Activated naive CD8-positive, alpha-beta T cell treated with anti-CD3 and anti-CD28 coated beads, Interleukin-2, amount 10 ng/mL, durations not matched to agents 7 days and 5 days (primary cell): Measurements from ENCODE around the gene LRRC19. TPM values are rescaled to one million over a fixed set of nuclear protein-coding genes. Genes with fewer than 3 reads are reported as not detected.

Source experiments
- ATAC-seq: fragments of 150-1000 bp; cut with Tn5 transposase; one replicate; pipeline ENCODE4 v1.10.0; 2021; ENCODE audit warnings: low read depth, moderate library complexity
- POLR2A ChIA-PET: fragments of 350-600 bp; sonication (Branson Sonifier 250); formaldehyde crosslinking; loops from one replicate; lab custom pipeline; 2021; ENCODE audit warnings: antibody characterized with exemption; lab: Charles Lee
- DNase-seq: peaks from one replicate; pipeline ENCODE4 v3.0.0; 2021
- H3K27ac Mint-ChIP-seq: one replicate; pipeline ENCODE4 v1.8.0; 2022; ENCODE audit warnings: mild to moderate bottlenecking, mixed read lengths
- H3K27me3 Mint-ChIP-seq: one replicate; pipeline ENCODE4 v1.8.0; 2022; ENCODE audit warnings: mild to moderate bottlenecking, moderate library complexity, mixed read lengths
- H3K36me3 Mint-ChIP-seq: one replicate; pipeline ENCODE4 v1.8.0; 2021; ENCODE audit warnings: mild to moderate bottlenecking, mixed read lengths
- H3K4me1 Mint-ChIP-seq: one replicate; pipeline ENCODE4 v1.8.0; 2021; ENCODE audit warnings: mixed read lengths
- H3K4me3 Mint-ChIP-seq: one replicate; pipeline ENCODE4 v1.8.0; 2022; ENCODE audit warnings: mild to moderate bottlenecking, moderate library complexity, mixed read lengths
- H3K9me3 Mint-ChIP-seq: one replicate; pipeline ENCODE4 v1.8.0; 2021; ENCODE audit warnings: mixed read lengths
- total RNA-seq, 2 experiments: library from RNA; stranded (reverse); gene quantifications; one replicate each; pipeline ENCODE4 v1.2.3, GENCODE V29; 2021

LRRC19 gene
- total RNA-seq, 2 experiments from 2014 or later: not detected

GRCh38 chr9:27003426-27004077, 1.9 kb downstream of the LRRC19 start:
- no peak overlapping the region for H3K27ac Mint-ChIP-seq
- H3K4me1 Mint-ChIP-seq: no peaks in the 10 kb centered on the region
- no peak overlapping the region for H3K4me3 Mint-ChIP-seq
- POLR2A ChIA-PET: no interaction called here
- H3K27me3 Mint-ChIP-seq: no peaks in the 10 kb centered on the region
- H3K9me3 Mint-ChIP-seq: peaks cover 1% of the 10 kb centered on the region
- peaks cover 1% of the 10 kb centered on the region for H3K36me3 Mint-ChIP-seq
- ATAC-seq (no peak), DNase-seq (no peak)

- Mint-ChIP-seq H3K36me3 (no peaks in the 10 kb centered on the region), H3K4me3 (no peak overlapping the region), H3K27ac (no peak overlapping the region), H3K27me3 (no peaks in the 10 kb centered on the region), H3K4me1 (no peaks in the 10 kb centered on the region), H3K9me3 (no peaks in the 10 kb centered on the region)
- DNase-seq: no peak
- ATAC-seq: no peak
- POLR2A ChIA-PET: no interaction called here
These were observed 9.7 kb downstream of the LRRC19 start for GRCh38 chr9:26995810-26996209.

DNA sequence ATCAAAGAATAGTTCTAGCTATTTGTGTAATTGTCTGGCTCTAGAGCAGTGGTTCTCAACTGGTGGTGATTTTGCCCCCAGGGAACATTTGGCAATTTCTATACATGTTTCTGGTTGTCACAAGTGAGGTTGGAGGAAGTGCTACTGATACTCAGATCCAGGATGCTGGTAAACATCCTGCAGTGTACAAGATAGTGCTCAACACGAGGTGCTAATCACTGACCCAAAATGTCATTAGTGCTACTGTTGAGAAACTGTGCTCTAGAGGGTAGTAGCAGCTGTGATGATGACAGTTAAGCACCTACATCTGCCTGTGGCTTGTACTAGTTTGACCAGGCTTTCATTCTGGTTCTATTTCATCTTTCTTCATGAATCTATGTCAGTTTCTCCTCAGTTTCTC, 22.1 kb downstream of the LRRC19 start:
- no peak for ATAC-seq
- Mint-ChIP-seq H3K27ac (no peak overlapping the region), H3K36me3 (peaks cover 5% of the 10 kb centered on the region), H3K9me3 (no peaks in the 10 kb centered on the region), H3K4me3 (no peak overlapping the region), H3K4me1 (no peaks in the 10 kb centered on the region), H3K27me3 (no peaks in the 10 kb centered on the region)
- POLR2A ChIA-PET: no interaction called here
- no peak for DNase-seq

DNA sequence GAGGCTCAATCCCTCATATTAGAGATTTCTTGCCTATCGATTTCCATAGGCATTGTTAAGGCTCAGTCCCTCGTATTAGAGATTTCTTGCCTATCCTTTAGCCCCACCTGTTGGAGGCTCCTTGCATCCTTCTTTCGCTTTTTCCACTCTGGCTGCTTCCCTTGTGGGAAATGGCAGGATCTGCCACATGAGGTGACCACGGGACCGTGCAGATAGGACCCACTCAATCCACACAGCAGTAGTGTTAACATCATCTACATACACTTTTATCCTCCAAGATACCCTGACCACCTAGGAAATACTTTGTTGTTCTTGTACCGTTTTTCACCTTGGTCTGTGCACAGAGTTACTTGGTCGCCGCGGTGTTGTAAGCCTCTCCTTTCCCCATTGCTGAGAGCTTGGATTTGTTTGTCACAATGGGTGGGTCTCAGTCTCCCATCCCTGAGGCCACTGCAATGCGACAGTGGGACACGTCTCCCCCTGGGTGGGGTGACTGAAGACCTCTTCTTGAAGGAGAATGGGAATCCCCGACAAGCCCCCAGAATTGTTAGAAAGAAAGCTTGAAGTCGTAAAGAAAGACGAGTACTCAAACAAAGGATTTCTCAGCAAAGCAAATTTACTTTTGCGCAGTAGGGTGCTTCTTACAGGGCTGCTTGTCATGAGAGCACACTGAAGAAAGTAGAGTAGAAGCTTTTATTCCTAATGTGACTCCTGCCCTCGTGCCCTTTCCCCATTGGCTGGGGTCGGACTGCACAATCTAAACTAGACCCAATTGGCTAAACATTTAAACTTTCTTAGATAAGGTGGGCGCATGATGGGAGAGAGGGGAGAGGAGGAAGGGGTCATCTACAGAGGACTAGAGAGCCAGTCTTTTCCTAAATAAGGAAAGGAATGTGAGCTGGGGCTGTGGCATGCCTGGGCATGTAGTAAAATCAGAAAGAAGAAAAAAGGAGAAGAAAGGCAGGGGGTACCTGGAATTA, 29.5 kb downstream of the LRRC19 start:
- no peak for ATAC-seq
- Mint-ChIP-seq H3K4me3 (no peak overlapping the region), H3K4me1 (no peaks in the 10 kb centered on the region), H3K36me3 (no peaks in the 10 kb centered on the region), H3K9me3 (no peaks in the 10 kb centered on the region), H3K27me3 (no peaks in the 10 kb centered on the region), H3K27ac (no peak overlapping the region)
- POLR2A ChIA-PET: no interaction called here
- no peak for DNase-seq

DNA sequence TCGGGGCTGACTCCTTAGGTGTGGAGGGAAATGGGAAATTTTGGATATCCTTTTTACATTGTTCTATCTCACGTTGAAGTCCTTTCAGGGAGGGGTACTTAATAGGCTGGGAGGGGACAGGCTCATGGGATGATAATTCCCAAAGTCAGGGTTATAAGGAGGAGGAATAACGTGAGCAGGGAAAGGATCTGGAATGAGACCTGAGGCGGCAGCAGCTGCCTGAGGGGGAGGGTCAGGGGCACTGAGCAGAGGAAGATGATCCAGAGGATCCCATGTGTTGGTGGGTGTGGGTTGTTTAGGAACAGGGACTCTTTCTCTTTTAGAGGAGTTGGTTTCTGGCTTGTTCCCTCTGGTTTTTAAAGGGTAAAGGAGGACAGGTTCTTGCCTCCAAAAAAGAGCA, 30.5 kb downstream of the LRRC19 start:
- no peak for ATAC-seq
- no peak overlapping the region for H3K4me3 Mint-ChIP-seq
- POLR2A ChIA-PET: no interaction called here
- no peak overlapping the region for H3K27ac Mint-ChIP-seq
- no peaks in the 10 kb centered on the region for H3K4me1 Mint-ChIP-seq
- no peaks in the 10 kb centered on the region for H3K9me3 Mint-ChIP-seq
- no peak for DNase-seq
- no peaks in the 10 kb centered on the region for H3K27me3 Mint-ChIP-seq
- H3K36me3 Mint-ChIP-seq: peaks cover 2% of the 10 kb centered on the region

GRCh38 chr9:26973989-26974388, 31.5 kb downstream of the LRRC19 start:
- Mint-ChIP-seq H3K36me3 (peaks cover 5% of the 10 kb centered on the region), H3K9me3 (no peaks in the 10 kb centered on the region), H3K27ac (no peak overlapping the region), H3K27me3 (no peaks in the 10 kb centered on the region), H3K4me3 (no peak overlapping the region), H3K4me1 (no peaks in the 10 kb centered on the region)
- DNase-seq: no peak
- POLR2A ChIA-PET: no interaction called here
- ATAC-seq: no peak

- no peak overlapping the region for H3K27ac Mint-ChIP-seq
- no peak for ATAC-seq
- H3K27me3 Mint-ChIP-seq: no peaks in the 10 kb centered on the region
- H3K9me3 Mint-ChIP-seq: no peaks in the 10 kb centered on the region
- H3K4me1 Mint-ChIP-seq: no peaks in the 10 kb centered on the region
- DNase-seq: no peak
- H3K36me3 Mint-ChIP-seq: peaks cover 7% of the 10 kb centered on the region
- POLR2A ChIA-PET: no interaction called here
- no peak overlapping the region for H3K4me3 Mint-ChIP-seq
These were observed 33.8 kb downstream of the LRRC19 start for GRCh38 chr9:26971721-26972120.

DNA sequence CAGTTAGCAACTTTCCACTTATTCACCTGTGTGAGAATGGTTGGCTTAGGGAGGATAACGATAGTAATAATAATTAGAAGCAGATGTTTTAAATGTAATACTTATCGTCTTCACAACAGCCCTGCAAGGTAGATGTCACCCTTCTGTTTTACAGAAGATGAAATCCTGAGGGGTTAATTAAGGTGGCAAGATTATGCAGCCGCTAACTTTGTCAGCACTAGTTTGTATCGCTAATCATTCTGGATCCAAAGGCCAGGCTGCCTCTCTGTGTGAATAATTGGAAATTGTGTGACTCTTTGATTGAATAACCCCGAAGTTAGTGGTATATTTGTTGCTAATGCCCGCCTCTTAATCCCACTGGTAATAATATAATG, 48.6 kb downstream of the LRRC19 start:
- Mint-ChIP-seq H3K36me3 (peaks cover 3% of the 10 kb centered on the region), H3K4me3 (peak overlapping the region; percentile 86), H3K4me1 (peaks cover 26% of the 10 kb centered on the region), H3K27ac (peak overlapping the region; percentile 92), H3K27me3 (no peaks in the 10 kb centered on the region), H3K9me3 (no peaks in the 10 kb centered on the region)
- POLR2A ChIA-PET: interaction anchor here (0.5 to 2.4 kb wide), 5 partner anchors 9 to 616 kb away, joined by 3 to 38 read pairs (median 7); partner anchors contain the start of genes C9orf72, CAAP1 and PLAA
- DNase-seq (no peak), ATAC-seq (no peak)

DNA sequence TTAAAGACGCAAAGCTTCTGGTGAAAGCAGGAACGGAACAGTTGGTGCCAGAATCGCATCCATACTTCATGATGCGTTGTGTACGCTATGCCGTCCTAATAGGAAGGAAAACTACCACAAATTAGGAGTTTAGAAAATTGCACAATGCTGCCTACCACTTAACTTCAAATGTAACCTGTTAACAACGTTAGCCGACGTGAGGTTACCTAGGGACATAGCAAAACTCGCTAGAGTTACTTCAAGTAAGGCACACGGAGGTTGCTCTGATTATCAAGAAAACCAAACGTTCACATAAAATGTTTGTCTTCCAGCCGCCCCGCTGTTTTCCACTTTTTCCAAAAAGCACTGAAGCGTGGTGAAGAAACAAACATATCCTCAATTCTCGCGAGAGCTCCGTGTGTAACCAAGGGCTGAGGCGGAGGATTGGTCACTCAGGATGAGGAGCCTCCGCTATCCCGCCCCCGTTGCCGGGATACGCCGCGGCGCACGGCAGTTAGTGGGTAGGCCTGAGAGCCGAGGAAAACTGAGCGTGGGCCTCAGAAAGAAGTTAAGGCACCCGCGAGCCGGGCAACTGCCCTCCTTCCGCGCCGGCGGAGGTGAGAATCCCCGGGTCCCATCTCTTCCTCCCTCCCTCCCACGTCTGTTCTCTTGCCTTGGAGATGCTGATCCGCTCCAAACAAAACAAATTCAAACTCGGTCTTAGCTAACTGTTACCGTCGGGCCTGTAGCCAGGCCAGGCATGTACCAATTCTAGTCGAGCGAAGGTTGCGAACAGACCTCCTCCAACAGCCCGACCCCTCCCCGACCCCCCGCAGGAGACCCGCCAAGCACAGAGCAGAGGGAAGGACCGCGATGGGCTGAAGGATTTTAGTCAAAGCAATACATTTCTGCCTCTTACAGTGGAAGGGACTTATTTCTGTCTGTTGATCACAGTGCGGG, 49.3 kb downstream of the LRRC19 start, which contains the start of gene IFT74:
TSS of gene IFT74 (plus strand) at position 492 of the 939 bp plus-strand sequence. CDS start 5,556 bp downstream, outside the sequence.
- H3K36me3 Mint-ChIP-seq: no peaks in the 10 kb centered on the region
- H3K4me1 Mint-ChIP-seq: peaks cover 26% of the 10 kb centered on the region
- H3K4me3 Mint-ChIP-seq: peak within 1 kb of the TSS; percentile 86
- DNase-seq (peak; percentile 89), ATAC-seq (peak; percentile 100)
- H3K27ac Mint-ChIP-seq: peak within 1 kb of the TSS; percentile 92
- POLR2A ChIA-PET: interaction anchor here (0.5 to 2.4 kb wide), 8 partner anchors 9 to 617 kb away, joined by 3 to 38 read pairs (median 6); partner anchors contain the start of genes C9orf72, CAAP1 and PLAA
- no peaks in the 10 kb centered on the region for H3K27me3 Mint-ChIP-seq
- no peaks in the 10 kb centered on the region for H3K9me3 Mint-ChIP-seq

GRCh38 chr9:26955222-26955903, 50.1 kb downstream of the LRRC19 start:
- no peak for DNase-seq
- POLR2A ChIA-PET: interaction anchor here (0.8 to 2.4 kb wide), 7 partner anchors 8 to 618 kb away, joined by 3 to 38 read pairs (median 7); partner anchors contain the start of genes C9orf72, CAAP1 and PLAA
- Mint-ChIP-seq H3K27ac (peak overlapping the region; percentile 92), H3K4me1 (peaks cover 26% of the 10 kb centered on the region), H3K9me3 (no peaks in the 10 kb centered on the region), H3K4me3 (peak overlapping the region; percentile 86), H3K27me3 (no peaks in the 10 kb centered on the region), H3K36me3 (no peaks in the 10 kb centered on the region)
- no peak for ATAC-seq

DNA sequence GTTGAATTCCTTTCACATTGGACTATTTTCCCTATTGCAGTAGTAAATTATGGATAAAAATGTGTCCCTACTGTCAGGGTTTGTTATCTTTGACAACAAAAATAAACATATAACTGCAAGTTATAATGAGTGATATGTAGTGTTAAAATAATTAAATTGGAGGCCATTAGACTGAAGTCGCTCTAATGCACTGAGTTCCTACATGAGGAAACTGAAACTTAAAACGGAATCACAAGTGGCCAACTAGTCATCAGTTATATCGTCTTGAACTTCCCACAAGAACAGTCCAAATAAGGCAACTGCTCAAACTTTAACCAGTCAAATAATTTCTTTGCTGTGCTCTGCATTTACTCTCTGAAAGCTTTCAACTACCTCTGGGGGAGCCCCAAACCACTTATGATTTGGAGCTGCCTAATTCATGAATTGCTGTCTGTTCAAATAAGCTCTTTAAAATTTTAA, 51.4 kb downstream of the LRRC19 start:
- Mint-ChIP-seq H3K27ac (peak overlapping the region; percentile 82), H3K4me3 (peak overlapping the region; percentile 49), H3K27me3 (no peaks in the 10 kb centered on the region), H3K4me1 (peaks cover 26% of the 10 kb centered on the region), H3K36me3 (no peaks in the 10 kb centered on the region), H3K9me3 (no peaks in the 10 kb centered on the region)
- peak; percentile 15 for ATAC-seq
- POLR2A ChIA-PET: interaction anchor here (2.0 kb wide), 1 partner anchor 9 kb away, joined by 9 read pairs; no protein-coding TSS in a partner anchor
- DNase-seq: no peak

GRCh38 chr9:26951794-26952193, 53.7 kb downstream of the LRRC19 start:
- Mint-ChIP-seq H3K4me3 (no peak overlapping the region), H3K27ac (no peak overlapping the region), H3K27me3 (no peaks in the 10 kb centered on the region), H3K4me1 (peaks cover 29% of the 10 kb centered on the region), H3K36me3 (no peaks in the 10 kb centered on the region), H3K9me3 (no peaks in the 10 kb centered on the region)
- POLR2A ChIA-PET: interaction anchor here (1.4 kb wide), 1 partner anchor 11 kb away, joined by 3 read pairs; no protein-coding TSS in a partner anchor
- no peak for DNase-seq
- ATAC-seq: no peak
